Testis (tissue), 2 donors: ENCODE results near the gene KCP.

ENCODE experiments used
- POLR2A ChIP-seq: fragments of 450-650 bp; IDR thresholded peaks from one replicate; pipeline ENCODE4 v1.6.1; 2017; ENCODE audit warnings: antibody characterized with exemption, mild to moderate bottlenecking, moderate library complexity
- TF ChIP-seq, protein P1 (sequence below), 3 experiments: fragments of 450-650 bp in 2 of 3; fragments of 200-600 bp in 1 of 3; sonication (generic) in 1 of 3; IDR thresholded peaks; one replicate each; pipeline ENCODE4 v1.5.1; 2016 to 2019; ENCODE audit warnings: antibody characterized with exemption in 3 of 3, mild to moderate bottlenecking in 2 of 3, moderate library complexity in 1 of 3

DNA sequence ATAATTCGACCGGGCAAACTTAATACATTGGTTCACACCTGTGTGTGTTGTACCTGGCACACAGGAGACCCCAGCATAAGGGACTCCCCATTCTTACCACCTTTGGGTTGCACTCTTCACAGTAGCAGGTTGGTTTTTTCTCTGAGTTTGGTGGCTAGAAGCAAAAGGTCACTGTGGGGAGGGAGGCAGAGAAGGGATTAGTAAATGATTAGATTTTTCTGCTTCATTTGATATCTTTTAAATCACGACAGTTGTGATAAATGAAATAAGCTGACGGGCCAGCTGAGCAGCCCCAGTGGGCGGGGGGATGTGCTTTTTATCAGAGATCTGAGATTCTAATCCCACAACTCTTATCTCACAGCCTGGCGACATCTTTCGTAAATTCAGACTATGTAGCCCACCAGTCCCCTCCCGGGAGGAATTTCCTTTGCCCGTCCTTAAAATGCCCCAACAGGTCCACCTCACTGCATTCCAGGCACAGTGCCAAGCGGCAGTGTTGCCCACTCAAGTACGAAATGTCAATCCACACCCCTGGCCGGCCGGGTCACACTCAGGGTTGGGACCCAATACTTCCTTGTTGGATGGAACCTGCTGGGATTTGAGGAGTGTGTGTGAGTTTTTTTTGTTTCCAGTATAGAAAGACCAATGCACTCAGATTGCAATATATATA, 10.5 kb upstream of the KCP start:
- TF ChIP-seq, protein P1, sequence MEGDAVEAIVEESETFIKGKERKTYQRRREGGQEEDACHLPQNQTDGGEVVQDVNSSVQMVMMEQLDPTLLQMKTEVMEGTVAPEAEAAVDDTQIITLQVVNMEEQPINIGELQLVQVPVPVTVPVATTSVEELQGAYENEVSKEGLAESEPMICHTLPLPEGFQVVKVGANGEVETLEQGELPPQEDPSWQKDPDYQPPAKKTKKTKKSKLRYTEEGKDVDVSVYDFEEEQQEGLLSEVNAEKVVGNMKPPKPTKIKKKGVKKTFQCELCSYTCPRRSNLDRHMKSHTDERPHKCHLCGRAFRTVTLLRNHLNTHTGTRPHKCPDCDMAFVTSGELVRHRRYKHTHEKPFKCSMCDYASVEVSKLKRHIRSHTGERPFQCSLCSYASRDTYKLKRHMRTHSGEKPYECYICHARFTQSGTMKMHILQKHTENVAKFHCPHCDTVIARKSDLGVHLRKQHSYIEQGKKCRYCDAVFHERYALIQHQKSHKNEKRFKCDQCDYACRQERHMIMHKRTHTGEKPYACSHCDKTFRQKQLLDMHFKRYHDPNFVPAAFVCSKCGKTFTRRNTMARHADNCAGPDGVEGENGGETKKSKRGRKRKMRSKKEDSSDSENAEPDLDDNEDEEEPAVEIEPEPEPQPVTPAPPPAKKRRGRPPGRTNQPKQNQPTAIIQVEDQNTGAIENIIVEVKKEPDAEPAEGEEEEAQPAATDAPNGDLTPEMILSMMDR (IDR thresholded peaks at IDR 0.05) = no peak
- no peak for TF ChIP-seq POLR2A
